HepG2 (cell line): ENCODE results near the gene PPP1R27. TPM values are rescaled to one million over a fixed set of nuclear protein-coding genes. Genes with fewer than 3 reads are reported as not detected.

ENCODE experiments used
- ARID2 ChIP-seq: sonication (generic); formaldehyde crosslinking; IDR thresholded peaks from 2 replicates; pipeline ENCODE4 v1.8.1; 2022; ENCODE audit warnings: mild to moderate bottlenecking, missing genetic modification reagents, borderline replicate concordance
- FLYWCH1 ChIP-seq: sonication (generic); formaldehyde crosslinking; IDR thresholded peaks from 2 replicates; pipeline ENCODE4 v1.8.1; 2023; ENCODE audit warnings: mild to moderate bottlenecking, missing genetic modification reagents
- HOXD1 ChIP-seq: sonication (generic); formaldehyde crosslinking; IDR thresholded peaks from 2 replicates; pipeline ENCODE4 v1.5.0; 2020; ENCODE audit warnings: missing genetic modification reagents
- MAFK ChIP-seq, 2 experiments: IDR thresholded peaks in 1 of 2; conservative IDR thresholded peaks in 1 of 2; 2 replicates each; pipeline ENCODE4 v1.6.1; 2011; ENCODE audit warnings: improper control_type of control experiment in 2 of 2, low read length in 2 of 2
- PCBP2 ChIP-seq: fragments of 200-400 bp; formaldehyde crosslinking; optimal IDR thresholded peaks from 2 replicates; pipeline ENCODE3; 2018; ENCODE audit warnings: low read length, low read depth; ENCODE audit not compliant: poor library complexity, severe bottlenecking
- TEAD2 ChIP-seq: sonication (generic); formaldehyde crosslinking; IDR thresholded peaks from 2 replicates; pipeline ENCODE4 v1.9.0; 2021; ENCODE audit warnings: missing genetic modification reagents
- TSC22D2 ChIP-seq: sonication (generic); formaldehyde crosslinking; IDR thresholded peaks from 2 replicates; pipeline ENCODE4 v1.5.1; 2020; ENCODE audit warnings: missing genetic modification reagents, mild to moderate bottlenecking, borderline replicate concordance
- XRCC5 ChIP-seq: fragments of 200-400 bp; formaldehyde crosslinking; optimal IDR thresholded peaks from 2 replicates; pipeline ENCODE3; 2017; ENCODE audit warnings: mild to moderate bottlenecking, low read length
- ZBTB7A ChIP-seq: sonication (generic); formaldehyde crosslinking; IDR thresholded peaks from 2 replicates; pipeline ENCODE4 v1.8.0; 2022; ENCODE audit warnings: mild to moderate bottlenecking, missing genetic modification reagents
- ZNF124 ChIP-seq: sonication (generic); formaldehyde crosslinking; IDR thresholded peaks from 2 replicates; pipeline ENCODE4 v1.4.0; 2020; ENCODE audit warnings: missing genetic modification reagents
- ZNF337 ChIP-seq: sonication (generic); formaldehyde crosslinking; IDR thresholded peaks from 2 replicates; pipeline ENCODE4 v1.5.1; 2020; ENCODE audit warnings: missing genetic modification reagents, low read depth, mild to moderate bottlenecking, borderline replicate concordance
- ZNF558 ChIP-seq: sonication (generic); formaldehyde crosslinking; IDR thresholded peaks from 2 replicates; pipeline ENCODE4 v1.9.0; 2022; ENCODE audit warnings: mild to moderate bottlenecking, missing genetic modification reagents, borderline replicate concordance
- ZNF773 ChIP-seq: sonication (generic); formaldehyde crosslinking; IDR thresholded peaks from 2 replicates; pipeline ENCODE4 v1.4.0; 2020; ENCODE audit warnings: missing genetic modification reagents, borderline replicate concordance
- ZNF883 ChIP-seq: sonication (generic); formaldehyde crosslinking; IDR thresholded peaks from 2 replicates; pipeline ENCODE4 v1.5.1; 2020; ENCODE audit warnings: mild to moderate bottlenecking, missing genetic modification reagents; ENCODE audit errors: not compliant biosample characterization
- ZNF891 ChIP-seq: sonication (generic); formaldehyde crosslinking; IDR thresholded peaks from 2 replicates; pipeline ENCODE4 v1.5.0; 2020; ENCODE audit warnings: mild to moderate bottlenecking, missing genetic modification reagents
- polyA plus RNA-seq, 8 experiments: library from polyadenylated mRNA; depleted of rRNA in 3 of 8; stranded (reverse) in 7 of 8; unstranded in 1 of 8; fragments of >200 nt; fragmentation: Illumina TruSeq in 4 of 8; extraction: Trizol in 4 of 8; gene quantifications; 2 replicates each; pipeline versions ENCODE4 v1.2.1 to v1.2.3, GENCODE V29; 2011 to 2016; ENCODE audit warnings: low read depth in 4 of 8, missing spikeins in 1 of 8, mixed read lengths in 1 of 8; ENCODE audit not compliant: insufficient read depth in 1 of 8
- total RNA-seq, 5 experiments: library from RNA; depleted of rRNA; stranded (reverse); fragments of >200 nt; fragmentation: Illumina TruSeq; extraction: Trizol; gene quantifications; 2 replicates each; pipeline ENCODE4 v1.2.3, GENCODE V29; 2016; ENCODE audit warnings: low read depth in 1 of 5
- TF ChIP-seq, protein P1 (sequence below): sonication (generic); formaldehyde crosslinking; IDR thresholded peaks from 2 replicates; pipeline ENCODE4 v1.5.1; 2020; ENCODE audit warnings: mild to moderate bottlenecking, missing genetic modification reagents
- TF ChIP-seq, protein P2 (sequence below): sonication (generic); formaldehyde crosslinking; IDR thresholded peaks from 2 replicates; pipeline ENCODE4 v1.4.0; 2020; ENCODE audit warnings: low read depth, mild to moderate bottlenecking, missing genetic modification reagents
- TF ChIP-seq, protein P3 (sequence below): sonication (generic); formaldehyde crosslinking; IDR thresholded peaks from 2 replicates; pipeline ENCODE4 v1.9.0; 2021; ENCODE audit warnings: missing genetic modification reagents, mild to moderate bottlenecking, borderline replicate concordance
- TF ChIP-seq, protein P4 (sequence below): IDR thresholded peaks from 2 replicates; pipeline ENCODE4 v1.6.1; 2016; ENCODE audit warnings: low read depth
- TF ChIP-seq, protein P5 (sequence below): sonication (generic); formaldehyde crosslinking; IDR thresholded peaks from 2 replicates; pipeline ENCODE4 v1.5.0; 2020; ENCODE audit warnings: mild to moderate bottlenecking, missing genetic modification reagents

PPP1R27 gene
- total and polyA plus RNA-seq, 2 of the 13 experiments (the other 11 are each of a cell fraction or from before 2014, with no cell fraction given) = 0.17 to 1.00 TPM

DNA sequence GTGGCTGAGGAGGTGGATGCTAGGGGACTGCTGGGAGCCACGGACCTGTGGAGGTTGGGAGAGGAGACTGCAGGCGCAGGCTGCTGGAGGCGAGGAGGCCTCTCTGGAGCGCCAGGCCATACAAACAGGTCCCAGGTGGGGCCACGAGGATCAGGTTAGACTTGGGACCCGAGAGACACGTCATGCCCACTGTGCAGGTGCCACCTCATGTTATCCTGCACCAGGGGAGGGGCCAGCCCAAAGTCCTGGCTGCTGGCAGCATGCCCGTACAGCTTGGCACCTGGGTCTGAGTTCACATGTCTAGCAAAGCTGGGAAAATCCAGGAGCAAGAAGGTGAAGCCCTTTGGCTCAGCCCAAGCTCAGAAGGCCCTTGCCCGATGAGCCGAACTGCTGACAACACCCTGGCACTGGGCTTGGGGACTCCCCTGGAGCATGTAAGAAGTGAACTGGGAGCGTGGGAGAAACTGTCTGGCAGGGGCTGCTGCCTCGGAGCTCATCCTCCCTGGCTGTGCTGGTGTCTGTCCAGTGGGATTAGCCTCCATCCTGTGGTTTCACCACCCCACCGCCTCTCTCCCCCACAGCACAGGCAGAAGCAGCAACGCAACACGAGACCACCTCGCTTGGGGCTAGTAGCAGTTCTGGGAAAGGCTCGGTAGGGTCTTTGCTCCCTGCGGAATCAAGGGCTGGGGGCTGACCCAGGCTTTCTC lies 31.0 kb upstream of the PPP1R27 start (continued):
- TF ChIP-seq, protein P1, sequence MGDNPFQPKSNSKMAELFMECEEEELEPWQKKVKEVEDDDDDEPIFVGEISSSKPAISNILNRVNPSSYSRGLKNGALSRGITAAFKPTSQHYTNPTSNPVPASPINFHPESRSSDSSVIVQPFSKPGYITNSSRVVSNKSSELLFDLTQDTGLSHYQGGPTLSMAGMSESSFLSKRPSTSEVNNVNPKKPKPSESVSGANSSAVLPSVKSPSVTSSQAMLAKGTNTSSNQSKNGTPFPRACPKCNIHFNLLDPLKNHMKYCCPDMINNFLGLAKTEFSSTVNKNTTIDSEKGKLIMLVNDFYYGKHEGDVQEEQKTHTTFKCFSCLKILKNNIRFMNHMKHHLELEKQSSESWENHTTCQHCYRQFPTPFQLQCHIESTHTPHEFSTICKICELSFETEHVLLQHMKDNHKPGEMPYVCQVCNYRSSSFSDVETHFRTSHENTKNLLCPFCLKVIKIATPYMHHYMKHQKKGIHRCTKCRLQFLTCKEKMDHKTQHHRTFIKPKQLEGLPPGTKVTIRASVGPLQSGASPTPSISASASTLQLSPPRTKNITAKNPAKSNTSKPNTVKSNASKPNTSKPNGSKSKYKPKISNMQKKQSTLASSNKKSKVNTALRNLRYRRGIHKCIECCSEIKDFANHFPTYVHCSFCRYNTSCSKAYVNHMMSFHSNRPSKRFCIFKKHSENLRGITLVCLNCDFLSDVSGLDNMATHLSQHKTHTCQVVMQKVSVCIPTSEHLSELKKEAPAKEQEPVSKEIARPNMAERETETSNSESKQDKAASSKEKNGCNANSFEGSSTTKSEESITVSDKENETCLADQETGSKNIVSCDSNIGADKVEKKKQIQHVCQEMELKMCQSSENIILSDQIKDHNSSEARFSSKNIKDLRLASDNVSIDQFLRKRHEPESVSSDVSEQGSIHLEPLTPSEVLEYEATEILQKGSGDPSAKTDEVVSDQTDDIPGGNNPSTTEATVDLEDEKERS (CRISPR knock-in tag) = no peak
- TF ChIP-seq, protein P2, sequence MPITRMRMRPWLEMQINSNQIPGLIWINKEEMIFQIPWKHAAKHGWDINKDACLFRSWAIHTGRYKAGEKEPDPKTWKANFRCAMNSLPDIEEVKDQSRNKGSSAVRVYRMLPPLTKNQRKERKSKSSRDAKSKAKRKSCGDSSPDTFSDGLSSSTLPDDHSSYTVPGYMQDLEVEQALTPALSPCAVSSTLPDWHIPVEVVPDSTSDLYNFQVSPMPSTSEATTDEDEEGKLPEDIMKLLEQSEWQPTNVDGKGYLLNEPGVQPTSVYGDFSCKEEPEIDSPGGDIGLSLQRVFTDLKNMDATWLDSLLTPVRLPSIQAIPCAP (CRISPR knock-in tag) = no peak
- TF ChIP-seq ARID2 (no peak), MAFK (conservative IDR thresholded peaks at IDR 0.05 in 1 of 2, IDR thresholded peaks at IDR 0.05 in 1 of 2; ENCODE audit: low read length in 2 of 2) (no peak), ZNF773 (no peak), TSC22D2 (CRISPR knock-in tag) (no peak), TEAD2 (CRISPR knock-in tag) (no peak), FLYWCH1 (CRISPR knock-in tag) (no peak), ZNF337 (CRISPR knock-in tag) (no peak), ZNF558 (CRISPR knock-in tag) (no peak), HOXD1 (CRISPR knock-in tag) (no peak), ZNF124 (no peak), ZBTB7A (CRISPR knock-in tag) (no peak), XRCC5 (peak; percentile 28), ZNF891 (CRISPR knock-in tag) (no peak), ZNF883 (CRISPR knock-in tag) (no peak), PCBP2 (no peak)
- TF ChIP-seq, protein P3, sequence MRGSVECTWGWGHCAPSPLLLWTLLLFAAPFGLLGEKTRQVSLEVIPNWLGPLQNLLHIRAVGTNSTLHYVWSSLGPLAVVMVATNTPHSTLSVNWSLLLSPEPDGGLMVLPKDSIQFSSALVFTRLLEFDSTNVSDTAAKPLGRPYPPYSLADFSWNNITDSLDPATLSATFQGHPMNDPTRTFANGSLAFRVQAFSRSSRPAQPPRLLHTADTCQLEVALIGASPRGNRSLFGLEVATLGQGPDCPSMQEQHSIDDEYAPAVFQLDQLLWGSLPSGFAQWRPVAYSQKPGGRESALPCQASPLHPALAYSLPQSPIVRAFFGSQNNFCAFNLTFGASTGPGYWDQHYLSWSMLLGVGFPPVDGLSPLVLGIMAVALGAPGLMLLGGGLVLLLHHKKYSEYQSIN (CRISPR knock-in tag) = no peak
- TF ChIP-seq, protein P4, sequence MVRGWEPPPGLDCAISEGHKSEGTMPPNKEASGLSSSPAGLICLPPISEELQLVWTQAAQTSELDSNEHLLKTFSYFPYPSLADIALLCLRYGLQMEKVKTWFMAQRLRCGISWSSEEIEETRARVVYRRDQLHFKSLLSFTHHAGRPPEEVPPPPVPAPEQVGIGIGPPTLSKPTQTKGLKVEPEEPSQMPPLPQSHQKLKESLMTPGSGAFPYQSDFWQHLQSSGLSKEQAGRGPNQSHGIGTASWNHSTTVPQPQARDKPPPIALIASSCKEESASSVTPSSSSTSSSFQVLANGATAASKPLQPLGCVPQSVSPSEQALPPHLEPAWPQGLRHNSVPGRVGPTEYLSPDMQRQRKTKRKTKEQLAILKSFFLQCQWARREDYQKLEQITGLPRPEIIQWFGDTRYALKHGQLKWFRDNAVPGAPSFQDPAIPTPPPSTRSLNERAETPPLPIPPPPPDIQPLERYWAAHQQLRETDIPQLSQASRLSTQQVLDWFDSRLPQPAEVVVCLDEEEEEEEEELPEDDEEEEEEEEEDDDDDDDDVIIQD = no peak
- TF ChIP-seq, protein P5, sequence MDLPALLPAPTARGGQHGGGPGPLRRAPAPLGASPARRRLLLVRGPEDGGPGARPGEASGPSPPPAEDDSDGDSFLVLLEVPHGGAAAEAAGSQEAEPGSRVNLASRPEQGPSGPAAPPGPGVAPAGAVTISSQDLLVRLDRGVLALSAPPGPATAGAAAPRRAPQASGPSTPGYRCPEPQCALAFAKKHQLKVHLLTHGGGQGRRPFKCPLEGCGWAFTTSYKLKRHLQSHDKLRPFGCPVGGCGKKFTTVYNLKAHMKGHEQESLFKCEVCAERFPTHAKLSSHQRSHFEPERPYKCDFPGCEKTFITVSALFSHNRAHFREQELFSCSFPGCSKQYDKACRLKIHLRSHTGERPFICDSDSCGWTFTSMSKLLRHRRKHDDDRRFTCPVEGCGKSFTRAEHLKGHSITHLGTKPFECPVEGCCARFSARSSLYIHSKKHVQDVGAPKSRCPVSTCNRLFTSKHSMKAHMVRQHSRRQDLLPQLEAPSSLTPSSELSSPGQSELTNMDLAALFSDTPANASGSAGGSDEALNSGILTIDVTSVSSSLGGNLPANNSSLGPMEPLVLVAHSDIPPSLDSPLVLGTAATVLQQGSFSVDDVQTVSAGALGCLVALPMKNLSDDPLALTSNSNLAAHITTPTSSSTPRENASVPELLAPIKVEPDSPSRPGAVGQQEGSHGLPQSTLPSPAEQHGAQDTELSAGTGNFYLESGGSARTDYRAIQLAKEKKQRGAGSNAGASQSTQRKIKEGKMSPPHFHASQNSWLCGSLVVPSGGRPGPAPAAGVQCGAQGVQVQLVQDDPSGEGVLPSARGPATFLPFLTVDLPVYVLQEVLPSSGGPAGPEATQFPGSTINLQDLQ (CRISPR knock-in tag) = peak; percentile 82; the same call in 1 of the 2 replicates
